ENCODE measurements around the gene EPHA7. TPM values are rescaled to one million over a fixed set of nuclear protein-coding genes. Genes with fewer than 3 reads are reported as not detected.

The EPHA7 gene
- total RNA-seq, 1 experiment from 2014 or later, result 9.6 TPM

- Mint-ChIP-seq H3K27ac (no peak overlapping the region), H3K27me3 (ENCODE audit: low read depth) (no peaks in the 10 kb centered on the region), H3K9me3 (no peaks in the 10 kb centered on the region), H3K36me3 (no peaks in the 10 kb centered on the region), H3K4me1 (no peaks in the 10 kb centered on the region), H3K4me3 (no peak overlapping the region)
- ATAC-seq (no peak), DNase-seq (ENCODE audit: low spot score) (no peak)
- no peak for TF ChIP-seq NR3C1 (CRISPR knock-in tag; conservative IDR thresholded peaks at IDR 0.05; ENCODE audit: low read depth)
- TF ChIP-seq FOXP1 (CRISPR knock-in tag; IDR thresholded peaks at IDR 0.05; ENCODE audit: borderline replicate concordance), result no peak
- TF ChIP-seq, protein P1, sequence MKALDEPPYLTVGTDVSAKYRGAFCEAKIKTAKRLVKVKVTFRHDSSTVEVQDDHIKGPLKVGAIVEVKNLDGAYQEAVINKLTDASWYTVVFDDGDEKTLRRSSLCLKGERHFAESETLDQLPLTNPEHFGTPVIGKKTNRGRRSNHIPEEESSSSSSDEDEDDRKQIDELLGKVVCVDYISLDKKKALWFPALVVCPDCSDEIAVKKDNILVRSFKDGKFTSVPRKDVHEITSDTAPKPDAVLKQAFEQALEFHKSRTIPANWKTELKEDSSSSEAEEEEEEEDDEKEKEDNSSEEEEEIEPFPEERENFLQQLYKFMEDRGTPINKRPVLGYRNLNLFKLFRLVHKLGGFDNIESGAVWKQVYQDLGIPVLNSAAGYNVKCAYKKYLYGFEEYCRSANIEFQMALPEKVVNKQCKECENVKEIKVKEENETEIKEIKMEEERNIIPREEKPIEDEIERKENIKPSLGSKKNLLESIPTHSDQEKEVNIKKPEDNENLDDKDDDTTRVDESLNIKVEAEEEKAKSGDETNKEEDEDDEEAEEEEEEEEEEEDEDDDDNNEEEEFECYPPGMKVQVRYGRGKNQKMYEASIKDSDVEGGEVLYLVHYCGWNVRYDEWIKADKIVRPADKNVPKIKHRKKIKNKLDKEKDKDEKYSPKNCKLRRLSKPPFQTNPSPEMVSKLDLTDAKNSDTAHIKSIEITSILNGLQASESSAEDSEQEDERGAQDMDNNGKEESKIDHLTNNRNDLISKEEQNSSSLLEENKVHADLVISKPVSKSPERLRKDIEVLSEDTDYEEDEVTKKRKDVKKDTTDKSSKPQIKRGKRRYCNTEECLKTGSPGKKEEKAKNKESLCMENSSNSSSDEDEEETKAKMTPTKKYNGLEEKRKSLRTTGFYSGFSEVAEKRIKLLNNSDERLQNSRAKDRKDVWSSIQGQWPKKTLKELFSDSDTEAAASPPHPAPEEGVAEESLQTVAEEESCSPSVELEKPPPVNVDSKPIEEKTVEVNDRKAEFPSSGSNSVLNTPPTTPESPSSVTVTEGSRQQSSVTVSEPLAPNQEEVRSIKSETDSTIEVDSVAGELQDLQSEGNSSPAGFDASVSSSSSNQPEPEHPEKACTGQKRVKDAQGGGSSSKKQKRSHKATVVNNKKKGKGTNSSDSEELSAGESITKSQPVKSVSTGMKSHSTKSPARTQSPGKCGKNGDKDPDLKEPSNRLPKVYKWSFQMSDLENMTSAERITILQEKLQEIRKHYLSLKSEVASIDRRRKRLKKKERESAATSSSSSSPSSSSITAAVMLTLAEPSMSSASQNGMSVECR (CRISPR knock-in tag; IDR thresholded peaks at IDR 0.05; ENCODE audit: borderline replicate concordance), result no peak
- TF ChIP-seq OVOL2 (CRISPR knock-in tag; IDR thresholded peaks at IDR 0.05; ENCODE audit: borderline replicate concordance), result no peak
- TF ChIP-seq CREM (CRISPR knock-in tag; IDR thresholded peaks at IDR 0.05), result no peak
- TF ChIP-seq FOXJ3 (CRISPR knock-in tag; IDR thresholded peaks at IDR 0.05; ENCODE audit: borderline replicate concordance), result no peak
- TF ChIP-seq, protein P2, sequence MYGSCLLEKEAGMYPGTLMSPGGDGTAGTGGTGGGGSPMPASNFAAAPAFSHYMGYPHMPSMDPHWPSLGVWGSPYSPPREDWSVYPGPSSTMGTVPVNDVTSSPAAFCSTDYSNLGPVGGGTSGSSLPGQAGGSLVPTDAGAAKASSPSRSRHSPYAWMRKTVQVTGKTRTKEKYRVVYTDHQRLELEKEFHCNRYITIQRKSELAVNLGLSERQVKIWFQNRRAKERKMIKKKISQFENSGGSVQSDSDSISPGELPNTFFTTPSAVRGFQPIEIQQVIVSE (CRISPR knock-in tag; IDR thresholded peaks at IDR 0.05; ENCODE audit: borderline replicate concordance), result no peak
- CTCF ChIA-PET, result no interaction called here
- POLR2A ChIA-PET, result no interaction called here
These were observed 95.7 kb downstream of the EPHA7 start for GRCh38 chr6:93323630-93324029.

DNA sequence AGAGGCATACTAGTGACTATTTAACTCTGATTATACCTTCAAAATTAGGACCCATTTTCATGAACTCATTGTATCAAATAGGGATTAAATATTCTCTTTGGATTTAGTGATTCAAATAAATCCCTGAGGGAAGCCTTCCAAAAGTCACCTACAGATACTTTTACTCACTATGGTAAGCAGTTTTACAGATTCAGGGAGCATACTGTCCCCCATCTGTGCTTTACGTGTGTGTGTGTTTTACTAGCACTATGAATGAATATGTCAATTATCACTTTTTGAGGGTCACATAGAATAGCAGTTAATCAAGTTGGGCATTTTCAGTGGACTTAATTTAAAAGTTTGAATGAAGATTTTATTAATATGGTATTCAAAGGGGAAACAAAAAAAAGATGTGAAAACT lies 96.7 kb downstream of the EPHA7 start:
- no peaks in the 10 kb centered on the region for H3K36me3 Mint-ChIP-seq
- ChIA-PET POLR2A (no interaction called here), CTCF (no interaction called here)
- no peaks in the 10 kb centered on the region for H3K27me3 Mint-ChIP-seq (ENCODE audit: low read depth)
- DNase-seq (ENCODE audit: low spot score), result no peak
- H3K4me3 Mint-ChIP-seq, result no peak overlapping the region
- H3K9me3 Mint-ChIP-seq, result no peaks in the 10 kb centered on the region
- H3K4me1 Mint-ChIP-seq, result no peaks in the 10 kb centered on the region
- no peak overlapping the region for H3K27ac Mint-ChIP-seq
- ATAC-seq, result no peak
- no peak for TF ChIP-seq CREB1 (CRISPR knock-in tag; IDR thresholded peaks at IDR 0.05)
- TF ChIP-seq, protein P3, sequence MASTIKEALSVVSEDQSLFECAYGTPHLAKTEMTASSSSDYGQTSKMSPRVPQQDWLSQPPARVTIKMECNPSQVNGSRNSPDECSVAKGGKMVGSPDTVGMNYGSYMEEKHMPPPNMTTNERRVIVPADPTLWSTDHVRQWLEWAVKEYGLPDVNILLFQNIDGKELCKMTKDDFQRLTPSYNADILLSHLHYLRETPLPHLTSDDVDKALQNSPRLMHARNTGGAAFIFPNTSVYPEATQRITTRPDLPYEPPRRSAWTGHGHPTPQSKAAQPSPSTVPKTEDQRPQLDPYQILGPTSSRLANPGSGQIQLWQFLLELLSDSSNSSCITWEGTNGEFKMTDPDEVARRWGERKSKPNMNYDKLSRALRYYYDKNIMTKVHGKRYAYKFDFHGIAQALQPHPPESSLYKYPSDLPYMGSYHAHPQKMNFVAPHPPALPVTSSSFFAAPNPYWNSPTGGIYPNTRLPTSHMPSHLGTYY (CRISPR knock-in tag; IDR thresholded peaks at IDR 0.05), result no peak
- no peak for TF ChIP-seq PRDM15 (CRISPR knock-in tag; IDR thresholded peaks at IDR 0.05)
- no peak for TF ChIP-seq EMX1 (CRISPR knock-in tag; IDR thresholded peaks at IDR 0.05)
- no peak for TF ChIP-seq E2F5 (CRISPR knock-in tag; IDR thresholded peaks at IDR 0.05)
- TF ChIP-seq, protein P4, sequence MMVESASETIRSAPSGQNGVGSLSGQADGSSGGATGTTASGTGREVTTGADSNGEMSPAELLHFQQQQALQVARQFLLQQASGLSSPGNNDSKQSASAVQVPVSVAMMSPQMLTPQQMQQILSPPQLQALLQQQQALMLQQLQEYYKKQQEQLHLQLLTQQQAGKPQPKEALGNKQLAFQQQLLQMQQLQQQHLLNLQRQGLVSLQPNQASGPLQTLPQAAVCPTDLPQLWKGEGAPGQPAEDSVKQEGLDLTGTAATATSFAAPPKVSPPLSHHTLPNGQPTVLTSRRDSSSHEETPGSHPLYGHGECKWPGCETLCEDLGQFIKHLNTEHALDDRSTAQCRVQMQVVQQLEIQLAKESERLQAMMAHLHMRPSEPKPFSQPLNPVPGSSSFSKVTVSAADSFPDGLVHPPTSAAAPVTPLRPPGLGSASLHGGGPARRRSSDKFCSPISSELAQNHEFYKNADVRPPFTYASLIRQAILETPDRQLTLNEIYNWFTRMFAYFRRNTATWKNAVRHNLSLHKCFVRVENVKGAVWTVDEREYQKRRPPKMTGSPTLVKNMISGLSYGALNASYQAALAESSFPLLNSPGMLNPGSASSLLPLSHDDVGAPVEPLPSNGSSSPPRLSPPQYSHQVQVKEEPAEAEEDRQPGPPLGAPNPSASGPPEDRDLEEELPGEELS (CRISPR knock-in tag; IDR thresholded peaks at IDR 0.05), result no peak
- TF ChIP-seq, protein P5, sequence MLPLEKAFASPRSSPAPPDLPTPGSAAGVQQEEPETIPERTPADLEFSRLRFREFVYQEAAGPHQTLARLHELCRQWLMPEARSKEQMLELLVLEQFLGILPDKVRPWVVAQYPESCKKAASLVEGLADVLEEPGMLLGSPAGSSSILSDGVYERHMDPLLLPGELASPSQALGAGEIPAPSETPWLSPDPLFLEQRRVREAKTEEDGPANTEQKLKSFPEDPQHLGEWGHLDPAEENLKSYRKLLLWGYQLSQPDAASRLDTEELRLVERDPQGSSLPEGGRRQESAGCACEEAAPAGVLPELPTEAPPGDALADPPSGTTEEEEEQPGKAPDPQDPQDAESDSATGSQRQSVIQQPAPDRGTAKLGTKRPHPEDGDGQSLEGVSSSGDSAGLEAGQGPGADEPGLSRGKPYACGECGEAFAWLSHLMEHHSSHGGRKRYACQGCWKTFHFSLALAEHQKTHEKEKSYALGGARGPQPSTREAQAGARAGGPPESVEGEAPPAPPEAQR (CRISPR knock-in tag; IDR thresholded peaks at IDR 0.05), result no peak
- TF ChIP-seq, protein P6, sequence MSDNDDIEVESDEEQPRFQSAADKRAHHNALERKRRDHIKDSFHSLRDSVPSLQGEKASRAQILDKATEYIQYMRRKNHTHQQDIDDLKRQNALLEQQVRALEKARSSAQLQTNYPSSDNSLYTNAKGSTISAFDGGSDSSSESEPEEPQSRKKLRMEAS (CRISPR knock-in tag; IDR thresholded peaks at IDR 0.05), result no peak
- no peak for TF ChIP-seq ZNF219 (CRISPR knock-in tag; IDR thresholded peaks at IDR 0.05; ENCODE audit: borderline replicate concordance)
- no peak for TF ChIP-seq ELF4 (CRISPR knock-in tag; IDR thresholded peaks at IDR 0.05; ENCODE audit: low read depth)
- TF ChIP-seq ZNF317 (CRISPR knock-in tag; IDR thresholded peaks at IDR 0.05; ENCODE audit: borderline replicate concordance, low read depth), result no peak
